Measurements from ENCODE around the gene GALNT17.

DNA sequence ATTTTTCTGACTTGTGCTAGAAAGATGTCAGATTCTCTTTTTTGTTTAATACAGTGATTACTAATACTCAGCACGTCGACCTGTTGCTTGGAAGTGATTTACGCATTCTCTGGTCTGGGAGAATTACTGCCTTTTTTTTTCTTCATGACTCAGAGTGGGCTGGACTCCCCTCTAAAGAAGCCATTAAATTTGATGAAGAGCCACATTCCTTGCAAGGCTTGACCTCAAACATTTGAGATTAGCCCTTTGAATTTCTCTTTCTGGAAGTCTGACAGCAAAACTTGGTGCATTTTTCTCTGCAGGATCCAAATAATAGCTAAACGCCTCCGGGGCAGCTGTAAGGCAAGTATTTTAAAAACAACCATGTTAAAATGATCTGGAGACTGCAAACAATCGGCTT lies 171.6 kb downstream of the GALNT17 start:
- TF ChIP-seq, protein P1, sequence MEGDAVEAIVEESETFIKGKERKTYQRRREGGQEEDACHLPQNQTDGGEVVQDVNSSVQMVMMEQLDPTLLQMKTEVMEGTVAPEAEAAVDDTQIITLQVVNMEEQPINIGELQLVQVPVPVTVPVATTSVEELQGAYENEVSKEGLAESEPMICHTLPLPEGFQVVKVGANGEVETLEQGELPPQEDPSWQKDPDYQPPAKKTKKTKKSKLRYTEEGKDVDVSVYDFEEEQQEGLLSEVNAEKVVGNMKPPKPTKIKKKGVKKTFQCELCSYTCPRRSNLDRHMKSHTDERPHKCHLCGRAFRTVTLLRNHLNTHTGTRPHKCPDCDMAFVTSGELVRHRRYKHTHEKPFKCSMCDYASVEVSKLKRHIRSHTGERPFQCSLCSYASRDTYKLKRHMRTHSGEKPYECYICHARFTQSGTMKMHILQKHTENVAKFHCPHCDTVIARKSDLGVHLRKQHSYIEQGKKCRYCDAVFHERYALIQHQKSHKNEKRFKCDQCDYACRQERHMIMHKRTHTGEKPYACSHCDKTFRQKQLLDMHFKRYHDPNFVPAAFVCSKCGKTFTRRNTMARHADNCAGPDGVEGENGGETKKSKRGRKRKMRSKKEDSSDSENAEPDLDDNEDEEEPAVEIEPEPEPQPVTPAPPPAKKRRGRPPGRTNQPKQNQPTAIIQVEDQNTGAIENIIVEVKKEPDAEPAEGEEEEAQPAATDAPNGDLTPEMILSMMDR (tag by site-specific recombination; IDR thresholded peaks at IDR 0.05) = no peak
- TF ChIP-seq BCL11A (tag by site-specific recombination; IDR thresholded peaks at IDR 0.05; ENCODE audit: low read depth) = no peak
- TF ChIP-seq, protein P2, sequence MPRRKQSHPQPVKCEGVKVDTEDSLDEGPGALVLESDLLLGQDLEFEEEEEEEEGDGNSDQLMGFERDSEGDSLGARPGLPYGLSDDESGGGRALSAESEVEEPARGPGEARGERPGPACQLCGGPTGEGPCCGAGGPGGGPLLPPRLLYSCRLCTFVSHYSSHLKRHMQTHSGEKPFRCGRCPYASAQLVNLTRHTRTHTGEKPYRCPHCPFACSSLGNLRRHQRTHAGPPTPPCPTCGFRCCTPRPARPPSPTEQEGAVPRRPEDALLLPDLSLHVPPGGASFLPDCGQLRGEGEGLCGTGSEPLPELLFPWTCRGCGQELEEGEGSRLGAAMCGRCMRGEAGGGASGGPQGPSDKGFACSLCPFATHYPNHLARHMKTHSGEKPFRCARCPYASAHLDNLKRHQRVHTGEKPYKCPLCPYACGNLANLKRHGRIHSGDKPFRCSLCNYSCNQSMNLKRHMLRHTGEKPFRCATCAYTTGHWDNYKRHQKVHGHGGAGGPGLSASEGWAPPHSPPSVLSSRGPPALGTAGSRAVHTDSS (tag by site-specific recombination; IDR thresholded peaks at IDR 0.05) = no peak
- TF ChIP-seq, protein P3, sequence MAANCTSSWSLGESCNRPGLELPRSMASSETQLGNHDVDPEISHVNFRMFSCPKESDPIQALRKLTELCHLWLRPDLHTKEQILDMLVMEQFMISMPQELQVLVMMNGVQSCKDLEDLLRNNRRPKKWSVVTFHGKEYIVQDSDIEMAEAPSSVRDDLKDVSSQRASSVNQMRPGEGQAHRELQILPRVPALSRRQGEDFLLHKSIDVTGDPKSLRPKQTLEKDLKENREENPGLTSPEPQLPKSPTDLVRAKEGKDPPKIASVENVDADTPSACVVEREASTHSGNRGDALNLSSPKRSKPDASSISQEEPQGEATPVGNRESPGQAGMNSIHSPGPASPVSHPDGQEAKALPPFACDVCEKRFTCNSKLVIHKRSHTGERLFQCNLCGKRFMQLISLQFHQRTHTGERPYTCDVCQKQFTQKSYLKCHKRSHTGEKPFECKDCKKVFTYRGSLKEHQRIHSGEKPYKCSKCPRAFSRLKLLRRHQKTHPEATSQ (tag by site-specific recombination; IDR thresholded peaks at IDR 0.05) = no peak
- no peak for TF ChIP-seq ZNF791 (tag by site-specific recombination; IDR thresholded peaks at IDR 0.05)
- TF ChIP-seq, protein P4, sequence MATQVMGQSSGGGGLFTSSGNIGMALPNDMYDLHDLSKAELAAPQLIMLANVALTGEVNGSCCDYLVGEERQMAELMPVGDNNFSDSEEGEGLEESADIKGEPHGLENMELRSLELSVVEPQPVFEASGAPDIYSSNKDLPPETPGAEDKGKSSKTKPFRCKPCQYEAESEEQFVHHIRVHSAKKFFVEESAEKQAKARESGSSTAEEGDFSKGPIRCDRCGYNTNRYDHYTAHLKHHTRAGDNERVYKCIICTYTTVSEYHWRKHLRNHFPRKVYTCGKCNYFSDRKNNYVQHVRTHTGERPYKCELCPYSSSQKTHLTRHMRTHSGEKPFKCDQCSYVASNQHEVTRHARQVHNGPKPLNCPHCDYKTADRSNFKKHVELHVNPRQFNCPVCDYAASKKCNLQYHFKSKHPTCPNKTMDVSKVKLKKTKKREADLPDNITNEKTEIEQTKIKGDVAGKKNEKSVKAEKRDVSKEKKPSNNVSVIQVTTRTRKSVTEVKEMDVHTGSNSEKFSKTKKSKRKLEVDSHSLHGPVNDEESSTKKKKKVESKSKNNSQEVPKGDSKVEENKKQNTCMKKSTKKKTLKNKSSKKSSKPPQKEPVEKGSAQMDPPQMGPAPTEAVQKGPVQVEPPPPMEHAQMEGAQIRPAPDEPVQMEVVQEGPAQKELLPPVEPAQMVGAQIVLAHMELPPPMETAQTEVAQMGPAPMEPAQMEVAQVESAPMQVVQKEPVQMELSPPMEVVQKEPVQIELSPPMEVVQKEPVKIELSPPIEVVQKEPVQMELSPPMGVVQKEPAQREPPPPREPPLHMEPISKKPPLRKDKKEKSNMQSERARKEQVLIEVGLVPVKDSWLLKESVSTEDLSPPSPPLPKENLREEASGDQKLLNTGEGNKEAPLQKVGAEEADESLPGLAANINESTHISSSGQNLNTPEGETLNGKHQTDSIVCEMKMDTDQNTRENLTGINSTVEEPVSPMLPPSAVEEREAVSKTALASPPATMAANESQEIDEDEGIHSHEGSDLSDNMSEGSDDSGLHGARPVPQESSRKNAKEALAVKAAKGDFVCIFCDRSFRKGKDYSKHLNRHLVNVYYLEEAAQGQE (tag by site-specific recombination; IDR thresholded peaks at IDR 0.05) = no peak
- no peak for TF ChIP-seq YY1 (tag by site-specific recombination; IDR thresholded peaks at IDR 0.05)
- TF ChIP-seq GLI4 (tag by site-specific recombination; IDR thresholded peaks at IDR 0.05) = no peak

Data from HEK293 (cell line).